Left renal pelvis (tissue), 4 donors: ENCODE measurements around the gene IFT27. TPM values are rescaled to one million over a fixed set of nuclear protein-coding genes. Genes with fewer than 3 reads are reported as not detected.

Source experiments
- DNase-seq, 4 donors: peaks; one replicate each; pipeline ENCODE4 v3.0.0-alpha.2; 2013; ENCODE audit warnings: low read depth in 4 of 4, low spot score in 3 of 4
- polyA plus RNA-seq, 4 donors: library from polyadenylated mRNA; unstranded; fragments of 120-200 nt; gene quantifications; one replicate each; pipeline ENCODE4 v1.2.1, GENCODE V29; 2013; ENCODE audit not compliant: insufficient read length in 4 of 4

The IFT27 gene
- polyA plus RNA-seq, 4 donors = 38.4 to 60.8 (median 52.9) TPM

DNA sequence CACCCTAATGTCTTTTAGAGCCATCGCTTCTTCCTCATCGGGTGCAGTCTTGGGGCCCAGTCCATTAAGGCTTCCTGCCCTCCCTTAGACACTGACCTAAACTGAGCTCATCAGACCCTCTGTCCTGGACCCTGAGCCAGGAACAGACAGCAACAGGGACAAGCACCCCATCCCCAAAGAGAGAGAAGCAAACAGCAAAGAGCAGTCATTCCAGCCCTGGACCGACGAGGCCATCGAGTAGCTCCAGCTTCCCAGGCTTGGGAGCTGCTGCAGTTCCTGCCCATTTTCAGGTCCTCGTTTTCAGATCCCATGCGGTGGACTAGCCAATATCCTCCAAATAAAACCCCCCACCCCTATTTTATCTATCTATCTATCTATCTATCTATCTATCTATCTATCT, 46.6 kb downstream of the IFT27 start:
- DNase-seq = no peak

DNA sequence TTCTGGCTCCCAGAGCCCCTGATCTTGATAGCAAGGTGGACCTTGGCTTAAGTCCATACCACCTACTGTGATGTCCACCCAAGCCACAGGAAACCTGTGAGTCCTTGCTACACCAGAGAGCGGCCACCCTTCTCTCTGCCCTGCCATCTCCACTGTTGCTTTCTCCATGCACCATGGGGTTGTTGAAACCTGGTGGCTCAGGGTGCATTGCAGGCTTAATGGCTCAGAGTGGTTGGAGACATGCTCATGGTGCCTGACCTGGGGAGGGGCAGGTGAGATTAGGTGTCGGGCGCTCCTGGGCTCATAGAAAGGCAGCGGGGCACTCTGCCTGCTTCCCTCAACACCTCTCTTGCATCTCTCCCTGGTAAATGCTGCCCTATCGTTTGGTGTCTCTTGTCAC, 47.4 kb downstream of the IFT27 start:
- no peak for DNase-seq

DNA sequence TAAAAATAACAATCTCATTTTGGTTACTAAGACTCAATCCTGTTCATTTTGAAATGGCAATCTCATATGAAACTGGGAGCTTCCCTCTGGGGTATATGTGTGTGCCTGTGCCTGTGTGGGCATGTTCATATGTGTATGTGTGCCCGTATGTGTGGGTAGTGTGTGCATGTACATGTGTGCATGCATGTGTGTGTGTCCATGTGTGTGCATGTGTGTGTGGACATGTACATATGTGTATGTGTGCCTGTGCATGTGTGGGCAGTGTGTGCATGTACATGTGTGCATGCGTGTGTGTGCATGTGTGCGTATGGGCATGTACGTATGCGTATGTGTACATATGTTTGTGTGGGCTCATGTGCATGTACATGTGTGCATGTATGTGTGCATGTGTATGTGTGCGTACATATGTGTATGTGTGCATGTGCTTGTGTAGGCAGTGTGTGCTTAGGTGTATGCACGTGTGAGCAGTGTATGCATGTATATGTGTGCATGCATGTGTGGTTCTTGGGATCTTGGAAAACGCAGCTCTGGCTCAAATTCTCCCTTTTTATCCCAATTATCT, 47.9 kb downstream of the IFT27 start:
- DNase-seq = no peak

DNA sequence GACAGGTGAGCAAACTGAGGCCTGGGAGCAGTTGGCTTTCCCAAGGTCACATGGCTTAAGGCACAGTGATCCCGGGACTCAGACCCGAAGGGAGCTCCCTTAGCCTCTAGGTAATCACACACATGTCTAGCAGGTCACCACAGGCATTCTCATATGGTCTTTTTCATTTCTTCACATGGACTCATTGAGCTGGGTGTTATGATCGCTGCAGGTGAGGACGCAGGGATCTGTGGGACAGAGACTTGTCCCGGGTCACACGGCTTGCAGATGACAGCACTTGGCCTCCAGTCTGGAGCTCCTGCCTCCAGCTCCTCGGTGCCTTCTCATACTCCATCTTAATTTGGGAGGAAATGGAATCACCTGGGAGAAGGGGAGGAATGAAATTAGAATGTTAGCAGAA, 48.8 kb downstream of the IFT27 start:
- DNase-seq = no peak

DNA sequence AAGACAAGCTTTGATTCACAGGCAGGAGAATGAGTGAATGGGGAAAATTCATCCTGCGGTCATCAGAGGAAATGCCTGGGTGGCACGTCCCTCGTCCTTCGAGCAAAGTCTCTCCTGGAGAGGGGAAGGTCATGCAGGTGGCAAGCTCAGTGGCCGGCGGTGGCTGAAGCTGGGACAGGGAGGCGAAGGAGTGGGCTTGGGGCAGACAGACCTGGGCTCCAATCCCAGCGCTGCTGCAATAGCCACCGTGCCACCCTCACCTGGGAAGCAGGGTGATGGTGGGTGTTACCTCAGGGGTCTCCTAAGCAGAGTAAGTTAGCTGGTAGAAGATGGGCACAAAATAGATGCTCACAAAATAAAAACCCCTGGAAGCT, 49.9 kb downstream of the IFT27 start:
- DNase-seq = no peak

DNA sequence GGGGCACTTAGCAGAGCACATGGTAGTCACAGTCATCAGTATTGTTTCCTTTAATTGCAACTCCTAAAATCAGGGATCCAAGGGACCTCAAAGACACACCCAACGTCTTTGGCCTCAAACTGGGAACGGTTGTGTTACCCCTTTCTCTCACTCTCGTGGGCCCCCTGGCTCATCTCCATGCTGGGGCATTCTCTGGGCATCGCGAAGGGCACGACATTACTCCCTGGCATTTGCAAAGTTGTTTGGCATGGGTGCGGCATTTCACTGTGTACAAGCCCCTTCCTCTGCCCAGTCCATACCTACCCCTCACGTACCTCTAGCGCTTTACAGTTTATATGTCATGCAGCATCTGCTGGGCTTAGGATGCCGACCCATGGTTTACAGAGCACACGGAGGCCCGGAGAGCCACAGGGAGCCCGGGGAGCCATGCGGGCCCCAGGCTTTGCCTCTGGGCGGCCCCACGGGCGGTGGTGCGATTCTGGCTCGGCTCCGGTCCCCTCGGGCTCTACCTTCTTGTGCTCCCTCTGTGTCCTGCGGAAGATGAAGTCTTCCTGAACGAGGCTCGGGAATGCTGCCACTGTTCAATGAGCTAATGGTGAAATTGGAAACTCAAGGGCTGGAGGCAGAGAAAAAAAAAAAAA, 50.4 kb downstream of the IFT27 start:
- no peak for DNase-seq

DNA sequence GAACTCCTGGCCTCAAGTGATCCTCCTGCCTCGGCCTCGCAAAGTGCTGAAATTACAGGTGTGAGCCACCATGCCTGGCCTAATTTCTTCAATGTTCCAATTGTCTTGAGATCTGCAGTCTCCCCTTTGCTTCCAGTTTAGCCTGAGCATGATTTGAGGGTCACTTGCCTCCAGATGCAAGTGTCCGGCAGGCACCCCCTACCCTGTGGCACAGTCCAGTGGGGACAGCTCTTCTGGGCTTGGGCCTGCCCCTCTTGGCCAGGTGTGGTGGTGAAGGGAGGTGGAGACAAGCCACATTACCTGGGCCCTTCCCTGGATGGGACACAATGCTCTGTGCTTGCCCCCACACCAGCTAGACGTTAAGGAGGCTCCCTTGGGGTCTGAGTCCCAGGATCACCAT, 51.1 kb downstream of the IFT27 start:
- no peak for DNase-seq

DNA sequence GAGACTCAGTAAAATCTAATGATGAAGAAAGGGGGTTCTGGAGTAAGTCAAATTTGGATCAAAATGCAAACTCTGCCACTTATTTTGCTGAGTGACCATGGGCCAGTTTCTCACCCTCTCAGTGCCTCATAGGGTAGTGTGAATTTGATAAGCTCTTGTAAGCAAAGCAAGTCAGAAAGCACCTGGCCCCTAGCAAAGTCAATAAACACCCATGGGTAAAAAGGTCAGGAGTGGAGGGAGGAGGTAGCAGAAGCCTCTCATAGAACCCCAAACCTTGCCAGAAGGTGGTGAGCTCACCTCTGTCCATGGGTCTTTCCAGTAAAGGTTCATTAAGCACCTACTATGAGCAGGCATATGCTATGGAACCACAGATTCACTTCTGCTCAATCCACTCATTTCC, 53.9 kb downstream of the IFT27 start:
- DNase-seq = no peak

DNA sequence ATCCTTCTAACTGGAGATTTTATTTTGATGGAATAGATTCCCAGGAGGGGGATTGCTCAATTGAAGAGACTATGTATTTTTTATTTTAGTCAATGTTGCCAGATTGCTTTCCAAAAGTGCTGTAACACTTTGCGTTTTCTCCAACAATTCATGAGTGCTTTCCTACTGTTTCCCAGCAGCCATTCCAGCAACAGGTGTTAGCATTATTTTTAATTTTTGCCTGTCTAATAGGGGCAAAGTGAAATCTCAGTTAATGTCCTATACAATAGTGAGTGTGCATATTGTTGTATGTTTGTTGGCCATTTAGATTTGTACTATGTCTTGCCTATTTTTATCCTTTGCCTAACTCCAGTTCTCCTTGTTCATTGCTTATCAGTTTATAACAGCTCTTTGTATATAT, 60.3 kb downstream of the IFT27 start:
- DNase-seq = no peak

DNA sequence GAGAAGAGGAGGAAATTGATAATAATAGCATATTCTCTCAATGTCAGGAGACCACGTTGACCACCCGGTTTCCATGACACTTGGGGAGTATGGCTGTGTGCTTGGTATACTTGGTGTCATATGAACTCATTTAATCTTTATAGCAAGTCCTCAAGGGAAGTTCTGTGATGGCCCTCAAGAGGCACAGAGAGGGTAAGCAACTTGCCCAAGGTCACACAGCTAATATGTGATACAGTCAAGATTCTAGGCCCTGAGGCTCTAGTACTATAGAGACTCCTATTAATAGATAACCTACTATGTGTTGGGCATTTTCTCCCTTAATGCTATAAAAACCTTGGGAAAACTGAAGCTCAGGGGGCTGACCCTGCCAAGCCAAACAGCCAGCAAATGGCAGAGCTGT, 61.8 kb downstream of the IFT27 start:
- DNase-seq = no peak

DNA sequence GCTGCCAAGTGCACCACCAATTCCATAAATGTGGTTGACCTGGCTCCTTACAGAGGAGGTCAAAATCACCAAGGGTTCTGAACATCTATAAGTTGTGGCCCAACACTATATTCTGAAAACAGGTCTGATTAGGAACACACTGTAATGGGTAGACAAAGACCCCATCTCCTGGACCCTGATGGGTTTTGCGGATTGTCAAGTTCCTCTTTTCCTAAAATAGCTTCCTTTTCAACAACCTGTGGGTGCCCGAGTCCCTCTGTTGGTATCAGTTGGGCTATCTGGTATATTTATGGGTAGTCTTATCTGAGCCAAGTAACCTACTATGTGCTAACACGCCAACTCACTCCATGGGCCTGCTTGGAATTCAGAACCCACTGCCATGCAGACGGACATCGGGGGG, 62.5 kb downstream of the IFT27 start:
- no peak for DNase-seq

Other genes starting within 250 kb of the IFT27 start
- 100 to 1,000 TPM; 194 to 296 (median 262) TPM for gene EIF3D, start 247.0 kb downstream of the IFT27 start, polyA plus RNA-seq
- gene CACNG2, start 72.4 kb downstream of the IFT27 start, polyA plus RNA-seq = not detected
- gene PVALB, start 40.9 kb upstream of the IFT27 start, polyA plus RNA-seq = 10 to 100 TPM in 2 of 4 donors, 1 to 10 TPM in 2; 3.9 to 12.3 (median 7.7) TPM
- gene NCF4, start 84.9 kb upstream of the IFT27 start, polyA plus RNA-seq = 1 to 10 TPM; 1.5 to 6.0 (median 2.1) TPM
- gene CSF2RB, start 137.5 kb upstream of the IFT27 start, polyA plus RNA-seq = 1 to 10 TPM; 2.3 to 3.1 (median 2.8) TPM
- 10 to 100 TPM; 13.0 to 64.4 (median 37.9) TPM for gene TST, start 243.3 kb upstream of the IFT27 start, polyA plus RNA-seq
- gene MPST, start 243.6 kb upstream of the IFT27 start, polyA plus RNA-seq = 10 to 100 TPM; 33.3 to 75.5 (median 46.1) TPM